ENCODE measurements around the gene NAGPA. TPM values are rescaled to one million over a fixed set of nuclear protein-coding genes. Genes with fewer than 3 reads are reported as not detected.

NAGPA gene
- total RNA-seq, 1 donor from 2014 or later = 6.0 TPM

DNA sequence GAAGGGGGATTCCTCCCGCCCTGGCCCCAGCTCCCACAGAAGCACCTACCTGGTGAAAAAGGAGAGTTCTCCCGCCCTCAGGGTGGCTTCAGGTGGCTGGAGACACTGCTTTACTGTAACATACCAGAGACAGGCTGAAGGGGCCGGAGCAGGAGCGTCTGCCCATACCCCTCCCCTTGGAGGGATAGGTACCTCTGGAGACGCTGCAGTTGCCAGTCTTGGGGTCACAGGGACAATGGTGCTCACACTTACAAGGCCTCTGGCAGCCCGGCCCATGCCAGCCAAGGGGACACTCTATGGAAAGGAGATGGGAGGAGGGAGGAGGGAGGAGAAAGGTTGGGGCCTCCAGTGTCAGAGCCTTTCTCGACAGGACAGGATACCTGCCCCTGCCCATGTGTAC, 6.6 kb downstream of the NAGPA start:
- ATAC-seq = no peak

DNA sequence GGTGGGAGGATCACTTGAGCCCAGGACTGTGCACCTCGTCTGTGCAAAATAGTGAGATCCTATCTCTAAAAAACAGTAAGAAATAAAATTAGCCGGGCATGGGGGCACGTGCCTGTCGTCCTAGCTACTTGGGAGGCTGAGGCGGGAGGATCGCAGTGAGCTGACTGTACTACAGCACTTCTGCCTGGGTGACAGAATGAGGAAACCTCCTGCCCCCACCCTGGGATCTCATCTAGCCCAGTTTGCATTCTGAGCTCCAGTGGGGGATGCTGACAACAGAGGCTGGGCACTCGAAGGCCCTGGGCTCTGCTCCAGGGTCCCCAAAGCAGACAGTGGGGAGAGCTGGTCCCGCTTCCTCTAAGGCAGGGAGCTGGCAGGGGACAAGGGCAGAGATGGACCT, 7.1 kb downstream of the NAGPA start:
- no peak for ATAC-seq

DNA sequence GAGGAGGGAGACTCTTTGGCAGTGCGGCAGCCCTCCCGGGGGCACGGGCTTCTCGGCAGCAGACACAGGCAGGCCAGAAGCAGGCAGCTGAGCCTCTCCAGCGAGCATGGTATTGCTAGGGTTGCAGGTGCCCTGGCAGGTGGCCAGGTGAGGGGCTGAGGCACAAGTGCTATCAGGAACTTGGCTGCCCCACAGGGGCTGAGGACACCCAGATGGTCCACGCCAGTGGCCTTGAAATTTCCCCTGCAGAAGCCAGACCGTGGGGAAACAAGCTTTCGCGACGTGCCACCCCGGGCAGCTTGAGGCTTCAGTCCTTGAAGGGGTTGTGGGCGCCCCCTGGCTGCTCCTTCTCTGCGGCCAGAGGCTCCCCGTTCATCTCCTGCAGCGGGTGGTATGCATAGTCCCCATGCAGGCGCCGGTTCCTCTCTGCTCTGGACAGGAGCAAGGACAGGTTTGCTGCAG, 8.5 kb downstream of the NAGPA start:
- no peak for ATAC-seq

DNA sequence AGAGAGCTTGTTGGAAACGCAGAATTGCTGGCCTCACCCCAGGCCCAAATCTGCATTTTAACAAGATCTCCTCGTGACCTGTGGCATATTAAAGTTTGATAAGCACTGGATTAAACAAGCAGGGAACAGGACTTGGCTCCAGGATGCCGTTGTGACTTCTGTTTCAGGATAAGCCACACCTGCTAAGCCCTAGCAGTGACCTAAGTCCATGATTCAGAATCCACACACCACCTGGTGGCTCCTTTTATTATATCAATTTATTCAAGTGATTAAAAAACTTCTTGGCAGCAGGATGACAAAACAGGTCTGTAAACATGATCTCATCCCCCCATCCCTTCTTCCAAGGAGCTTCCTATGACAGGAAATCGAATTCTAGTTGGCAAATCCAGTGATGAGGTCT, 9.1 kb downstream of the NAGPA start:
- ATAC-seq = peak; percentile 64

DNA sequence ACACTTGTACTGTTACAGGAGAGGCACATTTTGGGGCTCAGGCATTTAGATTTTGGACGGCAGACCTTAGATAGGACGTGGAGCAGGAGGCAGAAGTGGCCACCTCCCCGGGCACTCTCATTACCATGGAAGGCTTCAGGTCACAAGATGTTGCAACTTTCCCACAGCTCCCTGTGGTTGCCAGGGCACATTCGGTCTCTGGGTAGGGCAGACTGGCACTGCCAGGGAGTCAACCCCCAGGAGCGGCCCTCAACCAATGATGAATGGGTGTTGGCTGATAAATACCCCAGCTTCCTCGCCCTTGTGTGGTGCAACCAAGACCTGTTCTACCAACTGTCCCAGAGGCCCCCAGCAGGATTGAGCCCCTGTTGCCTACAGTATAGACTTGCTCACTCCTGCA, 11.2 kb downstream of the NAGPA start:
- peak; percentile 20 for ATAC-seq

DNA sequence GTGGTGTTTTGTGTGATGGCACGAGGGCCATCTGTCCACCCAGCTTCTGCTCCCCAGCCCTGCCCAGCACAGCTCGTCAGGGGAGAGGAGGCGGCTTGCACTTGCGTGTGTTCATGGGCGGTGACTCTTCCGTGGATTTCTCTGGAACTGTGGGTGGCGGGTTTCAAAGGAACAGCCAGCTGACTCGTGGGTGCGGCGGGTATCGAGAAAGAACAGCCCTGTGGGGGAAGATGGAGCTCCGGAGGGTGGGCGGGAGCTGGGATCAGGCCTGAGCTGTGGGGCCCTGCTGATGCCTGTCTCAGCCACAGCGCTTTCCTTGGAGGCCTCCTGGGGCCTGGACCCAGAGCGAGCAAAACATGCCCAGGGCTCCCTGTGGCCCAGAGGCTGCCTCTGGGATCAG, 13.2 kb downstream of the NAGPA start:
- ATAC-seq = no peak

DNA sequence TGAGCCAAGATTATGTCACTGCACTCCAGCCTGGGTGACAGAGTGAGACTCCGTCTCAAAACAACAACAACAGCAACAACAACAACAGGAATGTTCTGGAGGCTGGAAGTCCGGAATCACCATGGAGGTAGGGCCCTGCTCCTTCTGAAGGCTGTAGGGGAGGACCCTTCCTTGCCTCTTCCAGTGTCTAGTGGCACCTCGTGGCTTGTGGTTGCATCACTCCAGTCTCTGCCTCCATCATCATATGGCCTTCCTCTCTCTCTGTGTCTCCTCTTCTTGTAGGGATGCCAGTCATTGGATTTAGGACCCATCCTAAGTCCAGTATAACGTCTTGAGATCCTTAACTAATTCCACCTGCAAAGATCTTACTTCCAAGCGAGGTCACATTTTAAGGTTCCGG, 14.0 kb downstream of the NAGPA start:
- ATAC-seq = no peak

DNA sequence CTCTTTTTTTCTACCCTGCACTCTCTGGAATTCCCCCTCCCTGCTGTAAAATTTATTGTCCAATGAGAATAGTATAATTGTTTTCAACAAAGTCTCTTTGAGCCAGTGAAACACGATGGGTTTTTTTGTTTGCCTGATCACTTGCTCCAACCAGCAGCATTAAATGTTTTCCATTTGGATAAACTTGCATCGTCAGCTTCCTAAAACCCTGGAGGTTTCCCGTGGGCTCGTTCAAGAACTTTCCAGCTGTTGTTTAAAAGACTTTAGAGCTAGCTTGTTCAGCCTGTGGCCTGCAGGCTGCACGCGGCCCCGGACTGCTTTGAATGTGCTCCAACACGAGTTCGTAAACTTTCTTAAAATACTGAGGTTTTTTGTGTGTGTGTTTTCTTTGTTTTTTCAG, 14.9 kb downstream of the NAGPA start:
- ATAC-seq = no peak

DNA sequence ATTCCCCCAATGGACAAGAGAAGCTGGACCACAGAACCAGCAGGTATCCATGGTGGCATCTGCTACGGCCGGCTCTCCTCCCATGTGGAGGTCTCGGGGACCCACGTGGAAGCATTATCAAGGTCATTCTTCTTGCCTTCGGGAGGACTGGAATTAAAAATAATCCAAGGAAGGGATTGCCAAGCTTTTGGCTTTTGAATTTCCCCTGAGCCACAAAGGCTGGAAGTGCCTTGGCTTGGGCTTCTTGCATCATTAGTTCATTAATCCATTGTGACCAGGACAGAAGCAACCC, 16.1 kb downstream of the NAGPA start:
- no peak for ATAC-seq

DNA sequence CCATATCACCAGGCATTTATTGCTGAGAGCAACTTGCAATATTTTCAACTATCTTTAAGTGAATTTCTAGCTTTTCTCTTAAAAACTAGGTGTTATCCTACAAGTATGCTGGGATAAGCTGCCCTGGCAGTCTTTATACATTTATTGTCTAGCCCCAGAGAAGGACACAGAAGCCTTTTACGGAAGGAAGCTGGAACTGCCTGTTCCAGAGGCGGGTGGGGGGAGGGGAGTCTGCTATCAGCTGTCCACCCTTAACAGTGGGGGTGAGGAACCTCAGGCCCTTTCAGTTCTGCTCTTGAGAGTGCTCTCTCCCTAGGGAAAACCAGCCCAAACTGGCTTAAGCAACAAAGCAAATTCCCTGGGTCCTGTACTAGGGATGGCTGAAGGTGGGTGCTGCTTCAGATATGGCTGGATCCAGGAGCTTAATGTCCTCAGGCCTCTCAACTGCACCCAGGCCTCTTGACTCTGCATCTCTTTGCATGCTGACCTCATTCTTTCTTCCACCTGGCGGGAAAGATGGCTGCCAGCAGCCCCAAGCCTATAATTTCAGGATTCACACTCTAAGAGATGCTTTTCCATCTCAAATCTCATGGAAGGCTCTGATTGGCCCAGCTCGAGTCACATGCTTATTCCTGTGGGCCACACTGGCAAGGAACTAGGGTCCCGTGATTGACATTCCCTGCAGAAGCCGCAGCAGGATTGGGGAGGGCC, 16.6 kb downstream of the NAGPA start:
- no peak for ATAC-seq

DNA sequence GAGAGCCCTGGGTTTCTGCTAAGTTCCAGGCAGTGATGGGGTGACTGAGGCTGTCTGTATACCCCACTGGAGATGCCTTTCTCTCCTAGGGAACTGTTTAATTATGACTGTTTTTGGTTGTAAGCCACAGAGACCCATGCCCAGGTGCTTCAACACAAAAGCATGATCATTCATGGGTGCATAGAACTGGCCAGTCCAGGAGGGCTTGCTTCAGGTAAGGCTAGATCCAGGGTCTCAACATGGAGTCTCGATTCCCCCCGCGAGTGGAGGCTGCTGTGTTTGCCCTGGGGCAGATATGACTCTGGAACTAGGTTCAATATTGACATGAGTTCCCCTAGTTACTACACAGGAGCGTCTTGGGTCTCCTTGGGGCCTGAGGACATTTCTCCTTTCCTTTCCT, 17.8 kb downstream of the NAGPA start:
- ATAC-seq = no peak

DNA sequence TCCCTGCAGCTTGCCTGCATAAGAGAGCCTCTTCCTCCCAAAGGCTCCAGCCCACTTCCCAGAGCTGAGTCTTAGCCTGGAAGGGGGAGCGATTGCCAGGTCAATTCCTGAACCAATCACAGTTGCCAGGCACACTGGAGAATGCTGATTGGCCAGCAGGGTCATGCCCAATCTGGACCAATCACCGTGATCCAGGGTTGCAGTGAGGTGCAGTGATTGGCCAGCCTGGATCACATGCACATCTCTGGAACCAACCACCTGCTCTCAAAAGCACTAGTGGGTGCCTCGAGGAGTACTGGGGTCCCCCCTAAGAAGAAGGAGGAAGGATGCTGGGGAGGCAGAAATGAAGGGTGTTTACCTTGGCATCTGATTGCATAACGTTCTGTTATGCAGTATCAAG, 18.4 kb downstream of the NAGPA start:
- ATAC-seq = no peak

DNA sequence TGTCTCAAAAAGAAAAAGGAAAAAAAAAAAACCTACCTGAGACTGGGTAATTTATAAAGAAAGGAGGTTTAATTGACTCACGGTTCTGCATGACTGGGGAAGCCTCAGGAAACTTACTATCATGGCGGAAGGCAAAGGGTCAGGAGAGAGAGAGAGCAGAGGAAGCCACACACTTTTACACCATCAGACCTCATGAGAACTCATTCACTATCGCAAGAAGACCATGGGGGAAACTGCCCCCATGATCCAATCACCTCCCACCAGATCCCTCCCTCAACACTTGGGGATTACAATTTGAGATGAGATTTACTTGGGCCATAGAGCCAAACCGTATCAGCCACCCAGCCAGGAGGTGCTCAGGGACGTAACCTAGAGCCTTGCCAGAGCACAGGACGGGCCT, 20.8 kb downstream of the NAGPA start:
- ATAC-seq = no peak

DNA sequence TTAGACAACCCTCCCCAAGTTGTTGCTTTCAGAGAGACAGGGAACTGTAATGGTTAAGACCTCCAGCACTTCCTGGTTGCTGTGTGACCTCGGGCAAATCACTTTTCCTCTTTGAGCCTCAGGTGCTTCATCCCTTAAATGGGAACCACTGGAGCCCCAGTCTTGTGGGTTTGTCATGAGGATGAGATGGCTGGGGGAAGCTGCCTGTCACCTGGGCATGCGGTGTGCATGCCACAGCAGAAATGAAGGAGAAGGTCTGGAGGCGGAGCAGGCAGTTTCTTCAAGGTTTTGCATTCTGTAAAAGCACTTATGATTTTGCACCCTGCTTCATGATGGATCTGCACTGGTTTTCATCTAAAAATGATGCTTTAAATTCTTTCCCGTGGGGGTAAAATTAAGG, 22.1 kb downstream of the NAGPA start:
- no peak for ATAC-seq

DNA sequence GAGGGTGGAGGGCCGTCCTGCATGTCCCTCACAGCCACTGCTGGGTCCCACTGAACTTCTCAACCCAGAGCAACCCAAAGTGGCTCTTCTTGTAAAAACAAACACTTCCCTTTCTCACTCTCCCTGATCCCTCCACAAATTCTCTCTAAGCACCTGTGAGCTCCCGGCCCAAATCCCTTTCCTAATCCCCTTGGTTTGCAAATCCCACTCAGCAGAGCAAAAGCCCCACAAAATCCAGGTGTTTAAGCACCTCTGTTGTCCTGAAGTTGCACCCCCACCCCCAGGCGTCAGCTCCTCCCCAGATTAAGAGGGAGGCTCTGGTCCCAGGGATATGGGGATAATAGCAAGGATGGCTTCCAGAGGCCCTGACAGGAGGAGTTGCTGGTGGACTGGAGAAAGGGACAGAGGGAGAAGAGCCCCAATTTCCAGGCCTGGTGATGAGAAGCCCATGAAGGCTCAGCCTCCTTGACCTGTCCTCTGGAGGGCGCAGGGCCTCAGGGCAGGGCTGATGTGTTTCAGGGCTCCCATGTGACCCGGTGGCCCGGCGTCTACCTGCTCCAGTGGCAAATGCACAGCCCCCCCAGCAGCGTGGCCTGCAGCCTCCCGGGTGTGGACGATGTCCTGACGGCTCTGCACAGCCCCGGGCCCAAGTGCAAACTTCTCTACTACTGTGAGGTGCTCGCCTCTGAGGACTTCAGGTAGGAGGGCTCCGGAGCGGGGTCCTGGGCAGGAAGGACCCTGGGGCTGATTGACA, 23.0 kb downstream of the NAGPA start:
- no peak for ATAC-seq

DNA sequence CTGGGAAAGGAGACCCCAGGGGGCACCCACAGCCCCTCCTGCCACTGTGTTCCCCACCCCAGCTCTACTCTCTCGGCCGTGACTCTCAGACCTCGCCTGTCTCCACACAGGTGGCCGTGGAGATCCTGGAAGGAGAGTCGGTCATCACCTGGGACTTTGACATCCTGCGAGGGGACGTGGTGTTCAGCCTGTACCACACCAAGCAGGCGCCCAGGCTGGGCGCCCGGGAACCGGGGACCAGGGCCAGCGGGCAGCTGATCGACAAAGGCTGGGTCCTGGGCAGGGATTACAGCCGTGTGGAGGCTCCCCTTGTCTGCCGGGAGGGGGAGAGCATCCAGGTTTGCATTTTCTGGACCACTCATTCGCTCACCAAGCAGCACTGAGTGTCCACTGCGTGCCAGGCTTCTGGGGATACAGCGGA, 25.4 kb downstream of the NAGPA start:
- no peak for ATAC-seq

DNA sequence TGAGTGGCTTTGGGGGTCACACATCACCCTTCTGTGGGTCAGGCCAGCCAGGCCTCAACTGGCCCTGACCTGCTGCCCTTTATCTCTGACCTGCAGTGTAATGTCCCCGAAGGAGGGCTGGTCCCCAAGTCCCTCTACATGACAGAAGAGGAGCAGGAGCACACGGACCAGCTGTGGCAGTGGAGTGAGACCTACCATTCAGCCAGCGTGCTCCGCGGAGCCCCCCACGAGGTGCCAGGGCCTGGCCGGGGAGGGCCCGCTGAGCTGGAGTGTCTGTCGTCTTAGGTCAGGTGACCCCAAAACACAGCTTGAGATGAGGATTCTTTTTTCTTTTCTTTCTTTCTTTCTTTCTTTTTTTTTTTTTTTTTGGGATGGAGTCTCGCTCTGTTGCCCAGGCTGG, 26.5 kb downstream of the NAGPA start:
- ATAC-seq = no peak

DNA sequence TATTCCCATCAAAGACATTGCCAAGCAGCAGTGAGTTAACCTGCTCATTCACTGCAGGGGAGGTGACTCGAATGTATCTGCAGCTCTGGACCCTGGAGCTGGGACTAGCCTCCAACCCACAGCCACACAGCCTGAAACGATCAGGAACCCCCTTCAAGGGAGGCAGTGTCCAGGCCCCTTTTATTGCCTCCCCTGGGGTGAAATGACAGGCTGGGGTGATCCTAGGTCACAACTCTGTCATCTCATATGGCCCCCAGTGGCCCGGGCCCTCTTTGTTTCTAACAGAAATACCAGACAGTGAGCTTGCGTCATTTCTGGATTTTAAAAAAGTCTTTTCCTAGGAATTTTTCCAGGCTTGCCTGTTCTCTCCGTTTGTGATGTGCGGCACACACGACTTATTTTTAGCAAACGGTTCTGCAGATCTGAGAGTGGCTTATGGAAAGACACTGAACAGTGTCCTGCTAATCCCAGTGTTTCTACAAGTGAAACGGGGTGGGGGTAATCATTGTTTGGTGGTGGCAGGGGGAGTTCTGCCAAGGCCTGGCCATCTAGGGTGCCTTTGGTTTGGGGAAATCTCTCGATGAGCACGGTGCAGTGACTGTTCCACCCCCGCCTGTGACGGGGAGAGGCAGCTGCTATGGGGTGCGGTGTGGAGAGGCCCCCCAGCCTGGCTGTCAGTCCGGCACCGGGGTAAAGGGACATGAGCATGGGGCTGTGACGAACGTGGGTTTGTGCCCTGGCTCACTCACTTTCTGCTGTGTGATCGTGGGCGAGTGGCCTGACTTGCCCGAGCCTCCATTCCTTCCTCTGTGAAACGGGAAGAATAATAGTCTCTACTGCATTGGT, 27.2 kb downstream of the NAGPA start:
- no peak for ATAC-seq

DNA sequence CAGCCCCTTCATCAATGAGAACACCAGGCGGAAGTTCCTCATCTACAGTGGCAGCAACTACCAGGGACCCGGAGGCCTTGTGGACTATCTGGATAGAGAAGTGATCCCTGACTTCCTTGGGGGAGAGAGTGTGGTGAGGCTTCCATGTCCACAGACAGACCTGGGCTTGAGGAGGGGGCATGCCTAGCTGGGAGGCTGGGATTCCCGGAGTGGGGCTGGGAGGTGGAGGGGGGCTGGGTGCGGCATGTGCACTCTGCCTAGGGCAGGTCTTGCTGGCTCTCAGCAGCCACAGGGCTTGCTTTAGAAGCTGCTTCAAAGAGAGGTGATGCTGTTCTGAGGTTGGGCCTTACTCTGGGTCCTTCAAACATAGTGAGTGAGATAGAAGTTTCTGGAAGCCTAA, 27.8 kb downstream of the NAGPA start:
- ATAC-seq = no peak

DNA sequence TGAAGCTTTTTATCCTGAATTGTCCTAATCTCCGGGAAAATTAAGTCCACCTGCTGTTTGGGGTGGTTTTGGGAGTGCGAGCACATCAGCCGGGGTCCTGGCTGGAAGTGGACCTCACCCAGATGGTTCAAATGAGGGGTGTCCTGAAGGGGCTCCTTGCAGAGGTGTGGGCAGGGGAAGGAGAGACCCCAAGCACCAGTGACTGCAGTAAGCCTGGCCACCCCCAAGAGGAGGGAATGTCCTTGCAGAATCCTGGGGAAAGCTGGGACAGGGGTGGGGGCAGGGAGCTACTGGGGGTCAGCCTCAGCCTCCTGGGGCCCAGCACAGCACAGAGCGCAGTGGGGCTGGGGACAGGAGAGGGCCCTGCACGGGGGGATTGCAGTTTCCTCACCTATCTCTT, 29.4 kb downstream of the NAGPA start:
- no peak for ATAC-seq

DNA sequence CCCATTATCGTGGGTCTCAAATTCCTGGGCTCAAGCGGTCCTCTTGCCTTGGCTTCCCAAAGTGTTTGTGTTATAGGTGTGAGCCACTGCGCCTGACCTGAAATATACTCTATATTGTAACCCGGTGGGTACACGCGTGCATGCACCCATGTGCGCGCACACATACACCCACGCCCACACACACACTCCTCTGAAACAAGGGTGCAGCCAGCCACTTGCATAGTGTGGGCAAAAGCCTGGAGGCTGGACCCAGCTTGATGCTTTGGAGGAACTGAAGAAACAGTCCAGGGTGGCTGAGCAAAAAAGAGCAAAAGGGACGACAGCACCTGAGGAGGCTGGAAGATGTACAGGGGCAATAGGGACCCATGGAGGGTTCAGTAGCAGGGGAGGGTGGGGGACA, 29.9 kb downstream of the NAGPA start:
- no peak for ATAC-seq

DNA sequence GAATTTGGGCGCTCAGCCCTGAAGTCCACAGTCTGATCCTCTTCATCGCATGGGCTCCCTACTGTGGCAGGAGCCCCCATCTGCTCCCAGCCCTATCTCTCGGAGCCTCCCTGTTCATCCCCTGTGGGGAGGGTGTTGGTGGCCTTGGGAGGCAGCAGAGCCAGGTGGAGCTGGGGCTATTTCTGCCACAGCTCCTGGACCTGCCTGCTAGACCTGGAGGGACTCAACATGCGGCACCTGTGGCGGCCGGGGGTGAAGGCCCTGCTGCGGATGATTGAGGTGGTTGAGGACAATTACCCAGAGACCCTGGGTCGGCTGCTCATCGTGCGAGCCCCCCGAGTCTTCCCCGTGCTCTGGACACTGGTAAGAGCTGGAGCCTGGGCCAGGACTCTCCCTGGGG, 30.5 kb downstream of the NAGPA start:
- ATAC-seq = no peak

DNA sequence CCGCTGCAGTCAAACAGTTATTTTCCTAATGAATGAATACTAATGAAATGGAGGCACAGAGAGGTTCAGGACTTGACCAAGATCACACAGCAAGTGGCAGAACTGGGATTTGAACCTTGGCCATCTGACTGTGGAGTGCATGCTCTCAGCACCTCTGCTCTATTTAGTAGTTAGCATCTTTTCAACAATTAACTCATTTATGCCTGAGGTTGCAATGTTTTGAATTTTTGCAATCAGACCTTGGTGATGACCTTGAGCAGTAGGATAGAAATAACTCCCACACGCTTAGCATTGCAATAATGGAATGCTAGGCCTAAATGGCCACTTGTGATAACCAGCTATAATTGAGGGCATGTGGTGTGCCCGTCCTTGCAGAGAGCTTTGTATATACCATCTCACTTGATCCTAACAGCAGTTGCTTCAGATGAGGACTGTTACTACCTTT, 31.0 kb downstream of the NAGPA start:
- ATAC-seq = no peak

DNA sequence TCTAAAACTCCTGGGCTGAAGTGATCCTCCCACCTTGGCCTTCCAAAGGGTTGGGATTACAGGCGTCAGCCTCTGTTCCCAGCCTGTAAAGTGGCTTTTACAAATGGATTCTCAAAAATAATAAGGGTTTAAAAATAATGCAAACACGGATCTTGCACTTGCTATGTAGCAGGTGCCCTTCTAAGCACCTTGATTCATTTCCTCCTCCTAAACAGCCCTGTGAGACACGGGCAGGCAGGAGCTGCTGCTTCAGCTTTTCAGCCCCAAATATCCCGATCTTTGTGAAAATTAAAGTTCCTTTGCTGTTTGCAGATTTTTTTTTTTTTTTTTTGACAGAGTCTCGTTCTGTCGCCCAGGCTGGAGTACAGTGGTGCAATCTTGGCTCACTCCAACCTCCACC, 31.7 kb downstream of the NAGPA start:
- ATAC-seq = no peak

Measured in esophagus mucosa (tissue), 1 donor.